ENCODE results near the gene BCLAF1.
A peak's percentile ranks its signal among the peaks of the same experiment; 100 is the strongest.
"Not testable (repeated sequence)": the region's sequence is repeated elsewhere in the genome, so short reads cannot be mapped to it uniquely, and the experiment has no call there.

BCLAF1 gene

GRCh38 chr6:136236466-136237293 lies 53.0 kb downstream of the BCLAF1 start:
- no peak for DNase-seq

- no peak for DNase-seq
These were observed 54.4 kb downstream of the BCLAF1 start for GRCh38 chr6:136235233-136235564.

- no peak for DNase-seq
These were observed 56.9 kb downstream of the BCLAF1 start for GRCh38 chr6:136232701-136233100.

- DNase-seq = no peak
These were observed 59.3 kb downstream of the BCLAF1 start for GRCh38 chr6:136230219-136230853.

GRCh38 chr6:136228814-136229213 lies 60.8 kb downstream of the BCLAF1 start:
- DNase-seq = no peak

- DNase-seq = no peak
These were observed 62.8 kb downstream of the BCLAF1 start for GRCh38 chr6:136226674-136227377.

GRCh38 chr6:136226027-136226673 lies 63.5 kb downstream of the BCLAF1 start:
- DNase-seq = peak; percentile 29

- no peak for DNase-seq
These were observed 64.2 kb downstream of the BCLAF1 start for GRCh38 chr6:136225496-136225895.

- not testable (repeated sequence) for DNase-seq
These were observed 64.7 kb downstream of the BCLAF1 start for GRCh38 chr6:136224974-136225373.

GRCh38 chr6:136216503-136217401 lies 72.9 kb downstream of the BCLAF1 start:
- DNase-seq = no peak

GRCh38 chr6:136213853-136214252 lies 75.8 kb downstream of the BCLAF1 start:
- no peak for DNase-seq

- DNase-seq = no peak
These were observed 76.6 kb downstream of the BCLAF1 start for GRCh38 chr6:136213012-136213539.

- DNase-seq = no peak
These were observed 77.0 kb downstream of the BCLAF1 start for GRCh38 chr6:136212608-136213007.

GRCh38 chr6:136210398-136211165 lies 79.1 kb downstream of the BCLAF1 start:
- no peak for DNase-seq

GRCh38 chr6:136209496-136209895 lies 80.2 kb downstream of the BCLAF1 start:
- DNase-seq = no peak

- DNase-seq = no peak
These were observed 80.9 kb downstream of the BCLAF1 start for GRCh38 chr6:136208783-136209182.
